Measurements from ENCODE around the gene HUNK.

The HUNK gene

GRCh38 chr21:31993826-31994825 lies 121.3 kb downstream of the HUNK start:
- no peak overlapping the region for H2AFZ ChIP-seq (ENCODE audit: low read depth, low read length)

GRCh38 chr21:31997191-31997590 lies 124.4 kb downstream of the HUNK start:
- Histone ChIP-seq H3K36me3 (ENCODE audit: insufficient read depth, low read length) (peaks cover 44% of the 10 kb centered on the region), H3K4me3 (ENCODE audit: low read length) (no peak overlapping the region), H3K27me3 (ENCODE audit: insufficient read depth, low read length) (no peaks in the 10 kb centered on the region), H3K4me1 (ENCODE audit: insufficient read depth, low read length) (peaks cover 3% of the 10 kb centered on the region), H2AFZ (ENCODE audit: low read depth, low read length) (no peak overlapping the region), H3K9me3 (ENCODE audit: low read length) (no peaks in the 10 kb centered on the region)

More at GRCh38 chr21:31993826-31994825, 121.3 kb downstream of the HUNK start:
- H3K4me3 ChIP-seq (ENCODE audit: low read length): no peak overlapping the region
- H3K27me3 ChIP-seq (ENCODE audit: insufficient read depth, low read length): no peaks in the 10 kb centered on the region
- H3K9me3 ChIP-seq (ENCODE audit: low read length): no peaks in the 10 kb centered on the region
- peaks cover 37% of the 10 kb centered on the region for H3K36me3 ChIP-seq (ENCODE audit: insufficient read depth, low read length)
- peaks cover 3% of the 10 kb centered on the region for H3K4me1 ChIP-seq (ENCODE audit: insufficient read depth, low read length)

- Histone ChIP-seq H2AFZ (ENCODE audit: low read depth, low read length) (no peak overlapping the region), H3K27me3 (ENCODE audit: insufficient read depth, low read length) (no peaks in the 10 kb centered on the region), H3K4me1 (ENCODE audit: insufficient read depth, low read length) (no peaks in the 10 kb centered on the region), H3K9me3 (ENCODE audit: low read length) (no peaks in the 10 kb centered on the region), H3K36me3 (ENCODE audit: insufficient read depth, low read length) (peaks cover 44% of the 10 kb centered on the region), H3K4me3 (ENCODE audit: low read length) (no peak overlapping the region)
Observed at GRCh38 chr21:31999810-32000468, 127.1 kb downstream of the HUNK start.

- Histone ChIP-seq H3K9me3 (ENCODE audit: low read length) (no peaks in the 10 kb centered on the region), H3K36me3 (ENCODE audit: insufficient read depth, low read length) (peaks cover 31% of the 10 kb centered on the region), H3K4me1 (ENCODE audit: insufficient read depth, low read length) (no peaks in the 10 kb centered on the region)
Observed at GRCh38 chr21:32001390-32001789, 128.6 kb downstream of the HUNK start.

GRCh38 chr21:32003411-32003810 lies 130.6 kb downstream of the HUNK start:
- Histone ChIP-seq H3K27me3 (ENCODE audit: insufficient read depth, low read length) (no peaks in the 10 kb centered on the region), H2AFZ (ENCODE audit: low read depth, low read length) (no peak overlapping the region), H3K36me3 (ENCODE audit: insufficient read depth, low read length) (peaks cover 22% of the 10 kb centered on the region), H3K4me1 (ENCODE audit: insufficient read depth, low read length) (peaks cover 4% of the 10 kb centered on the region), H3K4me3 (ENCODE audit: low read length) (no peak overlapping the region), H3K9me3 (ENCODE audit: low read length) (no peaks in the 10 kb centered on the region)

More at GRCh38 chr21:32001390-32001789, 128.6 kb downstream of the HUNK start:
- Histone ChIP-seq H3K27me3 (ENCODE audit: insufficient read depth, low read length) (no peaks in the 10 kb centered on the region), H2AFZ (ENCODE audit: low read depth, low read length) (no peak overlapping the region), H3K4me3 (ENCODE audit: low read length) (no peak overlapping the region)

GRCh38 chr21:32004291-32004690 lies 131.5 kb downstream of the HUNK start:
- no peak overlapping the region for H2AFZ ChIP-seq (ENCODE audit: low read depth, low read length)
- peaks cover 13% of the 10 kb centered on the region for H3K36me3 ChIP-seq (ENCODE audit: insufficient read depth, low read length)
- no peak overlapping the region for H3K4me3 ChIP-seq (ENCODE audit: low read length)
- H3K9me3 ChIP-seq (ENCODE audit: low read length): no peaks in the 10 kb centered on the region
- peaks cover 4% of the 10 kb centered on the region for H3K4me1 ChIP-seq (ENCODE audit: insufficient read depth, low read length)
- H3K27me3 ChIP-seq (ENCODE audit: insufficient read depth, low read length): no peaks in the 10 kb centered on the region

GRCh38 chr21:32007456-32007855 lies 134.6 kb downstream of the HUNK start:
- Histone ChIP-seq H3K36me3 (ENCODE audit: insufficient read depth, low read length) (no peaks in the 10 kb centered on the region), H3K4me3 (ENCODE audit: low read length) (no peak overlapping the region), H3K27me3 (ENCODE audit: insufficient read depth, low read length) (no peaks in the 10 kb centered on the region), H3K9me3 (ENCODE audit: low read length) (no peaks in the 10 kb centered on the region), H2AFZ (ENCODE audit: low read depth, low read length) (no peak overlapping the region), H3K4me1 (ENCODE audit: insufficient read depth, low read length) (peaks cover 4% of the 10 kb centered on the region)

GRCh38 chr21:32008714-32009113 lies 135.9 kb downstream of the HUNK start:
- H2AFZ ChIP-seq (ENCODE audit: low read depth, low read length): no peak overlapping the region
- H3K27me3 ChIP-seq (ENCODE audit: insufficient read depth, low read length): no peaks in the 10 kb centered on the region
- no peak overlapping the region for H3K4me3 ChIP-seq (ENCODE audit: low read length)
- H3K36me3 ChIP-seq (ENCODE audit: insufficient read depth, low read length): no peaks in the 10 kb centered on the region
- H3K4me1 ChIP-seq (ENCODE audit: insufficient read depth, low read length): peaks cover 4% of the 10 kb centered on the region
- H3K9me3 ChIP-seq (ENCODE audit: low read length): no peaks in the 10 kb centered on the region

- no peaks in the 10 kb centered on the region for H3K27me3 ChIP-seq (ENCODE audit: insufficient read depth, low read length)
- H2AFZ ChIP-seq (ENCODE audit: low read depth, low read length): no peak overlapping the region
- H3K4me1 ChIP-seq (ENCODE audit: insufficient read depth, low read length): peaks cover 4% of the 10 kb centered on the region
- no peaks in the 10 kb centered on the region for H3K9me3 ChIP-seq (ENCODE audit: low read length)
- no peak overlapping the region for H3K4me3 ChIP-seq (ENCODE audit: low read length)
- no peaks in the 10 kb centered on the region for H3K36me3 ChIP-seq (ENCODE audit: insufficient read depth, low read length)
Observed at GRCh38 chr21:32009263-32009662, 136.4 kb downstream of the HUNK start.

- H3K27me3 ChIP-seq (ENCODE audit: insufficient read depth, low read length): no peaks in the 10 kb centered on the region
Observed at GRCh38 chr21:32015461-32016139, 142.8 kb downstream of the HUNK start.

GRCh38 chr21:32018381-32018780 lies 145.6 kb downstream of the HUNK start:
- Histone ChIP-seq H3K4me3 (ENCODE audit: low read length) (no peak overlapping the region), H3K36me3 (ENCODE audit: insufficient read depth, low read length) (no peaks in the 10 kb centered on the region), H3K4me1 (ENCODE audit: insufficient read depth, low read length) (peaks cover 12% of the 10 kb centered on the region), H2AFZ (ENCODE audit: low read depth, low read length) (no peak overlapping the region), H3K9me3 (ENCODE audit: low read length) (no peaks in the 10 kb centered on the region), H3K27me3 (ENCODE audit: insufficient read depth, low read length) (no peaks in the 10 kb centered on the region)

More at GRCh38 chr21:32015461-32016139, 142.8 kb downstream of the HUNK start:
- no peaks in the 10 kb centered on the region for H3K9me3 ChIP-seq (ENCODE audit: low read length)
- no peak overlapping the region for H2AFZ ChIP-seq (ENCODE audit: low read depth, low read length)
- H3K4me3 ChIP-seq (ENCODE audit: low read length): no peak overlapping the region
- no peaks in the 10 kb centered on the region for H3K36me3 ChIP-seq (ENCODE audit: insufficient read depth, low read length)
- H3K4me1 ChIP-seq (ENCODE audit: insufficient read depth, low read length): peaks cover 7% of the 10 kb centered on the region

GRCh38 chr21:32020564-32020963 lies 147.7 kb downstream of the HUNK start:
- no peaks in the 10 kb centered on the region for H3K36me3 ChIP-seq (ENCODE audit: insufficient read depth, low read length)
- H3K4me1 ChIP-seq (ENCODE audit: insufficient read depth, low read length): peaks cover 12% of the 10 kb centered on the region
- H2AFZ ChIP-seq (ENCODE audit: low read depth, low read length): peak overlapping the region; percentile 2
- H3K9me3 ChIP-seq (ENCODE audit: low read length): no peaks in the 10 kb centered on the region
- H3K4me3 ChIP-seq (ENCODE audit: low read length): no peak overlapping the region
- no peaks in the 10 kb centered on the region for H3K27me3 ChIP-seq (ENCODE audit: insufficient read depth, low read length)
